Activated CD4-positive, alpha-beta T cell treated with anti-CD3 and anti-CD28 coated beads, Interleukin-2, Interleukin-4, amounts not matched to agents 100 ng/mL and 50 ng/mL, durations not matched to agents 16 hours and 8 hours (primary cell): ENCODE data around the gene TBL1X.
A peak's percentile ranks its signal among the peaks of the same experiment; 100 is the strongest.

Experiments
- DNase-seq: peaks from one replicate; pipeline ENCODE4 v3.0.0-alpha.2; 2020; ENCODE audit warnings: low spot score

Gene TBL1X

GRCh38 chrX:9586992-9587392 lies 122.1 kb downstream of the TBL1X start:
- no peak for DNase-seq

DNA sequence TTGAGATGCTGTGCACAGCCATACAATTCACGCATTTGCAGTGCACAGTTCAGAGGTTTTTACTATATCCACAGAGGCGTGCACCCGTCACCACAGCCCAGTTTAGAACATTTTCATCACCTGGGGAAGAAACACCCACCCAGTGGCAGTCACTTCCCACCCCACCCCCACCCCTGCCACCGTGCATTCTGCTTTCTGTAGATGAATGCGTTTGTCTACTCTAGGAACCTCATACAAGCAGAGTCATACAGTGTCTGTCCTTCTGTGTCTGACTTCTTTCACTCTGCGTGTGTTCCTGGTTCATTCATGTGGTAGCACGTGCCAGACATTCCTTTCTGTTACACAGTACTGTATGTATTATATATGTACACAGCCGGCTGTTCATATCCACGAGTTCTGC lies 122.8 kb downstream of the TBL1X start:
- no peak for DNase-seq

- no peak for DNase-seq
Measured at GRCh38 chrX:9591496-9591895, 126.6 kb downstream of the TBL1X start.

DNA sequence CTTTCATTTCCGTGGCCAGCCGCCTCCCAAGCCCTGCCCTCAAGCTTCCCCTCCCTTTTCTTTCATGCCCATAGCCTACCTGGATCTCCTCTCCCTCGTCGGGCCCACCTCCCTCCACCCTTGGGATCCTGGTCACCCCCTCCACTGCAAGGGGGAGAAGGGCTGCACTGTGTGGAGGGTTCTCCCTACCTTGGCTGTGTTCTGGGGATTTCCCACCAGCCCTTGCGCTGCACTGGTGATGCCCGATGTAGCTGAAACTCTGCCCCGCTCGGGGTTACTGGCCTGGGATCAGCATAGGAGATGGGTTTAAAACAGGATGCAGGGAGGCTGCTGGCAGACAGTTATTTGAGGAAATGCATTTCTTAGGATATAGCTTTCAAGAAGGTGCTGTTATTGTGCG lies 128.9 kb downstream of the TBL1X start:
- DNase-seq: no peak

- DNase-seq: no peak
Measured at GRCh38 chrX:9595174-9595573, 130.3 kb downstream of the TBL1X start.

GRCh38 chrX:9596837-9597236 lies 132.0 kb downstream of the TBL1X start:
- no peak for DNase-seq

- no peak for DNase-seq
Measured at GRCh38 chrX:9597361-9598035, 132.6 kb downstream of the TBL1X start.

DNA sequence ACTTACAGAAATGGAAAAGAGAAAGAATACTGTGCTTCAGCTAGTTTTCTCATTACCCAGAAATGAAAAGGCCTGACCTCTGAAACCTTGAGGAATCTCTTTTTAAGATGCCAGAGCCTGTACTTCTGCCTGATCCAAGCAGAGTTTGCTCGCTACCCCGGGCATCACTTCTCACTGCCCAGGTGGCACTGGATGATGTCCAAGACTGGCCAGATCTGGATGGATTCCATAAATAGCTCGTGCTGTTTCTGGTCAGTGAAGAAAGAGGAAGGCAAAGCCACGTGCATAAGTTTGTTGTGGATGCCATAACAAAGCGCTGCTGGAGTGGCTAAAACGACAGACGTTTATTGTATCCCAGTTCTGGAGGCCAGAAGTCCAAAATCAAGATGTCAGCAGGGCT lies 133.5 kb downstream of the TBL1X start:
- DNase-seq: no peak

DNA sequence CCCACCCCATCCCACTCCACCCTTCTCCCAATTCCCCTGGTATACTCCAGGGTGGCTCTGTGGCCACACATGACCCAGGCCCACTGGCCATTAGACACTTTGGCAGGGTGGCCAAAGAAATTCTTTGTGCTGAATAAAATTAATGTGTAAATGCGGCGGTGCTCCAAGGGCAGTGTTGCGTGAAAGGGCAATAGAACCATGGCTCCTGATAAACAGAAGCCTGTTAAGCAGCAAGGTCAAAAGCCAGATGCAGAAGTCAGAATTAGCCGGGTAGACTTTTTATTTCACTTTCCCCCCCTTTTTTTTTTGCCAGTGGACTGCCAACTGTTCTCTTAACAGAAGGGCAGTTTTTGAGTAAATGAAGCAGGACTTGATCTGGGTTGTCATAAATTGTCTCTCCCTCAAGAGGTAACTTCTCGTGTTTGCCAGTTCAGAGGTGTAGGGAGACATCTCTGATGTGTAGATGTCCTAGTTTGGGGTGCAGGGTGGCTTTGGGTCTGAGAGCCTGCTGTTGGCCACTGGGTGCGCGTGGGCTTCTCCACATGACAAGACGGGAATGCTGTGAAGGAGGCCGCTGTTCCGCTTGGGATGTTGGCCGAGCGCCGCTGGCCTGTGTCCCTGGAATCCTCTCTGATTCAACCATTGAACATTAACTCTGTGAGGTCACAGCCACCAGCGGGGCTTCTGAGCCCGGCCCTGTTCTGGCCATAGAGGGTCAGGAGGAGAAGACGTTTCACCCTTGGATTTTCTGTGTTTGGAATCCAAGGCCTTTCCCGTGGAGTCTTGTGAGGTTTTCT lies 139.5 kb downstream of the TBL1X start:
- DNase-seq: no peak

GRCh38 chrX:9604908-9605306 lies 140.0 kb downstream of the TBL1X start:
- no peak for DNase-seq

GRCh38 chrX:9605484-9605883 lies 140.6 kb downstream of the TBL1X start:
- DNase-seq: no peak

GRCh38 chrX:9606971-9607370 lies 142.1 kb downstream of the TBL1X start:
- no peak for DNase-seq

DNA sequence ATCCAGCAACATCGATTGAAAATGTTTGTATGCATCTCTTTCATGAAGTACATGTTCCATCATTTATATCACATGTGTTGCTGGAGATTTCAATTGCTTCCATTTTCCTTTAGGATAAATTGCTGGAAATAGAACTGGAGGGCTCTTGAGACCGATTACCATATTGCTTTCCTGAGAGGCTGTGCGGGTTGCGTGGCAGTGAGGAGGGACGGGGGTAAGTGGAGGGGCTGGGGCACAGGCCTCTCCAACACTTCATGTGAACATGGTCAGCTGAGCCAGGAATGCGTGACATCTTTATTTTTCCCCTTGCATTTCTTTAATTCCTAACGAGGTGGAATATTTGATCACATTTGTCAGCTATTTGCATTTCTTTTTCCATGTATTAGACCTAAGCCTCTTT lies 144.6 kb downstream of the TBL1X start:
- DNase-seq: no peak

- DNase-seq: no peak
Measured at GRCh38 chrX:9609987-9610386, 145.1 kb downstream of the TBL1X start.

GRCh38 chrX:9610771-9611392 lies 146.0 kb downstream of the TBL1X start:
- no peak for DNase-seq

GRCh38 chrX:9611436-9612145 lies 146.7 kb downstream of the TBL1X start:
- DNase-seq: no peak

- no peak for DNase-seq
Measured at GRCh38 chrX:9612146-9612505, 147.3 kb downstream of the TBL1X start.

- no peak for DNase-seq
Measured at GRCh38 chrX:9614016-9614415, 149.2 kb downstream of the TBL1X start.

GRCh38 chrX:9619133-9619532 lies 154.3 kb downstream of the TBL1X start:
- no peak for DNase-seq

- no peak for DNase-seq
Measured at GRCh38 chrX:9619581-9619980, 154.7 kb downstream of the TBL1X start.

- DNase-seq: peak; percentile 5
Measured at GRCh38 chrX:9622128-9622527, 157.3 kb downstream of the TBL1X start.

GRCh38 chrX:9626379-9626778 lies 161.5 kb downstream of the TBL1X start:
- no peak for DNase-seq

DNA sequence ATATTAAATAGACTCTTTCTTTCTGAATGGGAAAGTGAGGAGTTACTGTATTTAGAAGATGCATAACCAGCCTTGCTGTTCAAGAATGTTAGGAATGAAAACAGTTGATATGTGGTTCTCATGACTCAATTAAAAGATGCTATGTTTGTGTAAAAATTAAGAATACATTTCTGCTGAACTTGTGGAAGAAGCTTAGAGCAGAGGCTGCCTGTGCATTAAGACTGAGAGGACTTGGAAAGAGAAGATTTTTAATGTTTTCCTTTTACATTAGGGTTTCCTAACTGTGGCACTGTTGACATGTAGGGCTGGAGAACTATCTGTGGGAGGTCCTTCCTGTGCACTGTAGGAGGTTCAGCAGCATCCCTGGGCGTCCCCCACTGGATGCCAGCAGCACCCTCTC lies 163.1 kb downstream of the TBL1X start:
- no peak for DNase-seq
